IMR-90 (cell line): ENCODE data around the gene MARCO. TPM values are rescaled to one million over a fixed set of nuclear protein-coding genes. Genes with fewer than 3 reads are reported as not detected.

Experiments
- ATAC-seq: fragments of 200-7000 bp; cut with Tn5 transposase; 2 replicates; pipeline ENCODE4 v1.9.1; 2020; ENCODE audit warnings: low read depth, mild to moderate bottlenecking, moderate library complexity
- BruUV-seq: library from RNA; stranded (reverse); fragments of 400-500 nt; replicated peaks from 2 replicates; lab custom pipeline; 2021; lab: Mats Ljungman, UMichigan
- CTCF ChIA-PET: fragments of 300-600 bp; formaldehyde crosslinking; extraction: SDS; loops from one replicate; lab custom pipeline; 2021; ENCODE audit warnings: antibody characterized with exemption; lab: Yijun Ruan, JAX
- POLR2A ChIA-PET: fragments of 300-600 bp; sonication (Branson Sonifier 250); formaldehyde crosslinking; loops from one replicate; lab custom pipeline; 2022; ENCODE audit warnings: antibody characterized with exemption; ENCODE audit not compliant: unreplicated experiment; lab: Charles Lee
- DNase-seq: peaks from one replicate; pipeline ENCODE4 v3.0.0; 2013
- H2AFZ ChIP-seq: replicated peaks from 2 replicates; pipeline ENCODE3; 2013; ENCODE audit warnings: low read length, mild to moderate bottlenecking; ENCODE audit not compliant: poor library complexity
- H2AK5ac ChIP-seq: 2 replicates; pipeline ENCODE4 v1.6.1; 2013; ENCODE audit warnings: low read depth, low read length, inconsistent platforms
- H2AK9ac ChIP-seq: replicated peaks from 2 replicates; pipeline ENCODE3; 2013; ENCODE audit warnings: mild to moderate bottlenecking, low read depth, low read length, moderate library complexity; ENCODE audit not compliant: poor library complexity
- H2BK120ac ChIP-seq: 2 replicates; pipeline ENCODE4 v1.6.1; 2013; ENCODE audit warnings: low read depth, low read length, inconsistent platforms
- H2BK15ac ChIP-seq: 3 replicates; pipeline ENCODE4 v1.6.1; 2013; ENCODE audit warnings: low read depth, low read length, inconsistent platforms
- H2BK20ac ChIP-seq: 2 replicates; pipeline ENCODE4 v1.6.1; 2013; ENCODE audit warnings: low read depth, mild to moderate bottlenecking, inconsistent platforms, low read length, moderate library complexity
- H2BK5ac ChIP-seq: 2 replicates; pipeline ENCODE4 v1.6.1; 2013; ENCODE audit warnings: mild to moderate bottlenecking, low read depth, low read length, inconsistent platforms; ENCODE audit not compliant: poor library complexity, severe bottlenecking
- H3K14ac ChIP-seq: replicated peaks from 2 replicates; pipeline ENCODE4 v1.6.1; 2013; ENCODE audit warnings: low read depth, low read length, inconsistent platforms
- H3K18ac ChIP-seq: 2 replicates; pipeline ENCODE4 v1.6.1; 2013; ENCODE audit warnings: low read depth, low read length, control low read depth
- H3K23ac ChIP-seq: 2 replicates; pipeline ENCODE4 v1.6.1; 2013; ENCODE audit warnings: low read depth, low read length, inconsistent platforms
- H3K27ac ChIP-seq: 2 replicates; pipeline ENCODE4 v1.5.1; 2013; ENCODE audit warnings: mild to moderate bottlenecking, control low read depth, low read length; ENCODE audit not compliant: insufficient read depth
- H3K27me3 ChIP-seq: 2 replicates; pipeline ENCODE4 v1.6.1; 2013; ENCODE audit warnings: low read length; ENCODE audit not compliant: control insufficient read depth, insufficient read depth
- H3K36me3 ChIP-seq: 2 replicates; pipeline ENCODE4 v1.6.1; 2013; ENCODE audit warnings: low read length, mixed read lengths; ENCODE audit not compliant: control insufficient read depth, insufficient read depth
- H3K4ac ChIP-seq: 2 replicates; pipeline ENCODE4 v1.6.1; 2013; ENCODE audit warnings: low read depth, low read length, inconsistent platforms
- H3K4me1 ChIP-seq: 2 replicates; pipeline ENCODE4 v1.6.1; 2013; ENCODE audit warnings: low read length, mixed read lengths; ENCODE audit not compliant: control insufficient read depth, insufficient read depth
- H3K4me2 ChIP-seq: 2 replicates; pipeline ENCODE4 v1.6.1; 2013; ENCODE audit warnings: low read depth, mild to moderate bottlenecking, control low read depth, low read length, moderate library complexity
- H3K4me3 ChIP-seq: 2 replicates; pipeline ENCODE4 v1.5.1; 2013; ENCODE audit warnings: low read depth, mild to moderate bottlenecking, control low read depth, low read length, moderate library complexity; ENCODE audit not compliant: insufficient read depth
- H3K56ac ChIP-seq: 2 replicates; pipeline ENCODE4 v1.6.1; 2013; ENCODE audit warnings: low read length, inconsistent platforms; ENCODE audit not compliant: insufficient read depth; ENCODE audit errors: extremely low read depth
- H3K79me1 ChIP-seq, 2 experiments: 2 replicates each; pipeline ENCODE4 v1.6.1; 2013; ENCODE audit warnings: low read length in 2 of 2, inconsistent platforms in 1 of 2, low read depth in 1 of 2
- H3K9ac ChIP-seq: 2 replicates; pipeline ENCODE4 v1.6.1; 2013; ENCODE audit warnings: low read depth, low read length, control low read depth
- H3K9me1 ChIP-seq: 2 replicates; pipeline ENCODE4 v1.6.1; 2013; ENCODE audit warnings: low read length, inconsistent platforms; ENCODE audit not compliant: insufficient read depth
- H3K9me3 ChIP-seq: 2 replicates; pipeline ENCODE4 v1.6.1; 2013; ENCODE audit warnings: low read length; ENCODE audit not compliant: control insufficient read depth, insufficient read depth
- H4K20me1 ChIP-seq: 2 replicates; pipeline ENCODE4 v1.6.1; 2013; ENCODE audit warnings: low read length, inconsistent platforms; ENCODE audit not compliant: insufficient read depth
- H4K5ac ChIP-seq: 2 replicates; pipeline ENCODE4 v1.6.1; 2013; ENCODE audit warnings: mild to moderate bottlenecking, low read depth, low read length, control low read depth
- H4K8ac ChIP-seq, 2 experiments: 2 replicates each; pipeline ENCODE4 v1.6.1; 2013; ENCODE audit warnings: low read depth in 2 of 2, low read length in 2 of 2, control low read depth in 1 of 2, inconsistent platforms in 1 of 2
- H4K91ac ChIP-seq: 2 replicates; pipeline ENCODE4 v1.6.1; 2013; ENCODE audit warnings: low read depth, low read length, inconsistent platforms; ENCODE audit not compliant: insufficient read depth
- BHLHE40 ChIP-seq: fragments of 150-350 bp; IDR thresholded peaks from 2 replicates; pipeline ENCODE4 v1.6.1; 2016; ENCODE audit warnings: mild to moderate bottlenecking, low read depth, low read length
- CTCF ChIP-seq: conservative IDR thresholded peaks from 2 replicates; pipeline ENCODE4 v1.5.1; 2012; ENCODE audit warnings: mild to moderate bottlenecking, low read depth, low read length, improper control_type of control experiment
- MAZ ChIP-seq: IDR thresholded peaks from 2 replicates; pipeline ENCODE4 v1.6.1; 2012; ENCODE audit warnings: low read depth, mild to moderate bottlenecking, low read length, improper control_type of control experiment, moderate library complexity, borderline replicate concordance
- RCOR1 ChIP-seq: IDR thresholded peaks from 2 replicates; pipeline ENCODE4 v1.6.1; 2012; ENCODE audit warnings: mild to moderate bottlenecking, low read length, improper control_type of control experiment; ENCODE audit not compliant: insufficient replicate concordance
- RFX5 ChIP-seq: IDR thresholded peaks from 2 replicates; pipeline ENCODE4 v1.8.0; 2012; ENCODE audit warnings: low read depth, mild to moderate bottlenecking, low read length, moderate library complexity
- USF2 ChIP-seq: fragments of 150-350 bp; IDR thresholded peaks from 2 replicates; pipeline ENCODE4 v1.6.1; 2017; ENCODE audit warnings: mild to moderate bottlenecking, antibody characterized with exemption, low read length, low read depth
- WGBS, 2 experiments: methylation state at CpG; one replicate each; pipeline versions ENCODE4 v1.1.5 to v1.1.7; 2013; ENCODE audit warnings: missing lambda C conversion rate in 2 of 2; ENCODE audit not compliant: insufficient read length in 1 of 2; ENCODE audit errors: extremely low coverage in 2 of 2; 5-methylcytosine and 5-hydroxymethylcytosine counted together
- dilution Hi-C: fragments of 300-500 bp; cut with HindIII; formaldehyde crosslinking; loops from one replicate; pipeline ENCODE4 v1.14.3; 2018; ENCODE audit warnings: low sequenced_read_pairs; ENCODE audit not compliant: unreplicated experiment
- in situ Hi-C: fragments of 300-500 bp; cut with MboI; formaldehyde crosslinking; loops from 3 replicates; pipeline ENCODE4 v1.14.3; 2019; ENCODE audit warnings: low sequenced_read_pairs, inconsistent platforms, mixed read lengths
- intact Hi-C: fragments of 100-400 bp; cut with micrococcal nuclease; formaldehyde crosslinking; loops from 2 replicates; pipeline ENCODE4 v1.10.0; 2022
- polyA plus RNA-seq, 3 experiments: library from polyadenylated mRNA; depleted of rRNA; stranded (reverse); fragments of >200 nt; gene quantifications; 2 replicates each; pipeline ENCODE4 v1.2.3, GENCODE V29; 2012; ENCODE audit warnings: low replicate concordance in 1 of 3
- total RNA-seq: library from RNA; depleted of rRNA; stranded (reverse); fragments of >200 nt; gene quantifications from 2 replicates; pipeline ENCODE4 v1.2.3, GENCODE V29; 2012

MARCO gene
- total and polyA plus RNA-seq, 2 of the 4 experiments (the other 2 are of a cell fraction) = not detected

- Histone ChIP-seq H4K5ac (no peak overlapping the region), H3K14ac (no peak overlapping the region), H3K9ac (no peak overlapping the region)
Observed at GRCh38 chr2:118913803-118914645, 28.0 kb upstream of the MARCO start.

More at GRCh38 chr2:118913803-118914645, 28.0 kb upstream of the MARCO start:
- H2AK9ac ChIP-seq = no peak overlapping the region
- BruUV-seq = no TSS peak
- no peaks in the 10 kb centered on the region for H3K4me1 ChIP-seq
- no peak overlapping the region for H2AFZ ChIP-seq
- no CpG with 5 or more reads among the region's 3 CpGs for WGBS, 2 experiments
- in situ Hi-C loops = no loop called here
- no peak overlapping the region for H2BK120ac ChIP-seq
- H4K8ac ChIP-seq = no peak overlapping the region
- H3K27ac ChIP-seq = no peak overlapping the region
- H3K79me1 ChIP-seq = no peaks in the 10 kb centered on the region
- no peaks in the 10 kb centered on the region for H3K9me3 ChIP-seq
- H2BK20ac ChIP-seq = no peak overlapping the region
- no peak overlapping the region for H3K4me2 ChIP-seq
- H4K91ac ChIP-seq = no peak overlapping the region
- no peaks in the 10 kb centered on the region for H3K36me3 ChIP-seq
- ChIA-PET POLR2A (no interaction called here), CTCF (no interaction called here)
- no peaks in the 10 kb centered on the region for H3K27me3 ChIP-seq
- dilution Hi-C loops = no loop called here
- H2BK15ac ChIP-seq = no peak overlapping the region
- no peak overlapping the region for H2BK5ac ChIP-seq
- no peak for DNase-seq
- TF ChIP-seq RFX5 (no peak), MAZ (no peak), USF2 (no peak), BHLHE40 (no peak), RCOR1 (no peak), CTCF (no peak)
- no peak overlapping the region for H3K56ac ChIP-seq
- H3K4ac ChIP-seq = no peak overlapping the region
- H4K20me1 ChIP-seq = no peaks in the 10 kb centered on the region
- no peak overlapping the region for H2AK5ac ChIP-seq
- H3K9me1 ChIP-seq = no peaks in the 10 kb centered on the region
- no peak overlapping the region for H3K4me3 ChIP-seq
- no peak overlapping the region for H3K18ac ChIP-seq
- no peak overlapping the region for H3K23ac ChIP-seq
- ATAC-seq = no peak
- intact Hi-C loops = no loop called here
